ENCODE measurements around the gene ABCG5.

The ABCG5 gene

DNA sequence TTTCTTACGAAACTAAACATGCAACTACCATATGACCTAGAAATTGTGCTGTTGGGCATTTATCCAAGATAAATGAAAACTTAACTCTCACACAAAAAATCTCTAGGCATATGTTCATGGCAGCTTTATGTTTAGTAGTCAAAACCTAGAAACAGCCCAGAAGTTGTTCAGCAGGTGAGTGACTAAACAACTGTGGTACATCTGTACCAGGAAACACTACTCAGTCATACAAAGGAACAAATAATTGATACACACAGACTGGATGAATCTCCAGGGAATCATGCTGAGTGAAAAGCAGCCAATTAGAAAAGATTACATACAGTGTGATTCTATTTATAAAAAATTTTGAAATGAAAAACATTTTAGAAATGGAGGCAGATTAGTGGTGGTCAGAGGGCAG lies 35.5 kb downstream of the ABCG5 start:
- no peak for DNase-seq

GRCh38 chr2:43802135-43802534 lies 36.5 kb downstream of the ABCG5 start:
- DNase-seq, result no peak

DNA sequence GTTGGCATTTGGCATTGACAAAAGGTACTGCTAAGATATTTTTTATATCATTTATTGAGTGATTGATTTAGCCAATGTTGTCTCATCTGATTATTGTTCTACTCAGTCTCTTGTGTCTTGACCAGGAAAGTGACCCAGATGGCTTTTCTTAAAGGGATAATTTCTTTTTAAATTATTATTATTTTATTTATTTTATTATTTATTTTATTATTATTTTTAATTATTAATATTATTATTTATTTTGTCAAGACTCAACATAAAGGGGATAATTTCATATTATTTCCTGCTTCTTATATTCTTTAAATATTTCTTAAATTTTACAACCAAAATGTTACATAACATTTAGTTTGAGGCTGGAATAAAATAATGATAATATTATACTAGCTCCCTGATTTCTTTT lies 37.7 kb downstream of the ABCG5 start:
- DNase-seq, result no peak

- no peak for DNase-seq
Observed at GRCh38 chr2:43798300-43798699, 40.3 kb downstream of the ABCG5 start.

DNA sequence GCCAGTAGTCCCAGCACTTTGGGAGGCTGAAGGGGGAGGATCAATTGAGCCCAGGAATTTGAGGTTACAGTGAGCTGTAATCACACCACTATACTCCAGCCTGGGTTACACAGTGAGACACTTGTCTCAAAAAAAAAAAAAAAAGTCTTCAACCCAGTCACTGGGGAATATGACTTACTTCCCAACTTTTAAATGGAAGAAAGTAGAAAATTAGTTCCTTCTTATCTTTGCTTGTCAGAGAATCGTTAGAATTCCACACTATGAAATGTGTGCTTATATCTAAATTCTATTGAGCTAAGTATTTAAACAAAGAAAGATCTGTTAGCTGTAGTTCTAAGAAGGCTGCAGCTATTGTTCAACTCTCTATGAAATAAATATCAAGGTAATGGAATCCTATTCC lies 42.4 kb downstream of the ABCG5 start:
- no peak for DNase-seq

DNA sequence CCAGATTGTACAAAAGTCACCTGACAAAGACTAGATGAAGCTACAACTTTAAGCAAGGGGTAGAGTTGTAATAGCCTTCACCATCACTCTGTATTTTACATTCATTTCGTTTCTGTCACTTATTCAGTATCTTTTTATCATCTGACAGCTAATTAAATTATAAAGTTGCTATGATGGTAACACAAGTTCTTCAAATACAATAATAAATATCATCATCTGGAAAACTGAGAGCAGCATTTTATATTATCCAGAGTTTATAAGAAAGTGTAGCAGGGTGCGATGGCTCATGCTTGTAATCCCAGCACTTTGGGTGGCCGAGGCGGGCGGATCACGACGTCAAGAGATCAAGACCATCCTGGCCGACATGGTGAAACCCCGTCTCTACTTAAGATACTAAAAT lies 43.7 kb downstream of the ABCG5 start:
- no peak for DNase-seq

- DNase-seq, result no peak
Observed at GRCh38 chr2:43792653-43793052, 46.0 kb downstream of the ABCG5 start.

GRCh38 chr2:43791035-43791765 lies 47.4 kb downstream of the ABCG5 start:
- no peak for DNase-seq

DNA sequence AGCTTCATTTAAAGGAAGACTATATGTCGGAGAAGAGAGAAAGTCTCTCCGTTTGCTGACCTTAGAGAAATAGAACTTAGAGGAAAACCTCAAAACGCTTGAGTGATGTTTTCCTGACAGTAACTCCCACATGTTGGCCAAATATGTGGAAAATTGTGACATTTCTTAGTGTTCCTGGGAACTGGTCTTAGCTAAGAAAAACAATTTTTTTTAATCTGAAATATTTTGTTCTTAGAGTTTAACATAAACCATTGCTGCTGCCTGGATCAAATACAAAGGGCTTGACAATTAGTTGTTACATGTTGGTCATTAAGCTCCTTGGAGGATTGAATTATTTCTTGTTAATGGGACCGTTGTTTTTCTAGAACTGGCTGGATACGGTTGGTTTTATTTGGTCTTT lies 48.5 kb downstream of the ABCG5 start:
- DNase-seq, result no peak

- no peak for DNase-seq
Observed at GRCh38 chr2:43788646-43789045, 50.0 kb downstream of the ABCG5 start.

GRCh38 chr2:43787895-43788294 lies 50.7 kb downstream of the ABCG5 start:
- DNase-seq, result no peak

DNA sequence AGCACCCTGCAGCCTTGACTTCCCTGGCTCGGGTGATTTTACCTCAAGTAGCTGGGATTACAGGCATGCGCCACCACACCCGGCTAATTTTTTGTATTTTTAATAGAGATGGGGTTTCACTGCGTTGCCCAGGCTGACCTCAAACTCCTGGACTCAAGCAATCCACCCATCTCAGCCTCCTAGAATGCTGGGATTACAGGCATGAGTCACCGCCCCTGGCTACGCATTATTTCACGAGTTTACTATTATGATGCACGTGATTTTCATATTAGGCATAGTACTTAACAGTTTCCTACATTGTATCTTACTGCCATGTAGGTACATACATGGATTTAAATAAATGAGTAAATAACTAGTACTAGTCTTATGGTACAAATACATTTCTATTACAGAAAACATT lies 60.4 kb downstream of the ABCG5 start:
- no peak for DNase-seq

GRCh38 chr2:43777306-43777926 lies 61.2 kb downstream of the ABCG5 start:
- DNase-seq, result no peak

- no peak for DNase-seq
Observed at GRCh38 chr2:43776324-43776723, 62.3 kb downstream of the ABCG5 start.

DNA sequence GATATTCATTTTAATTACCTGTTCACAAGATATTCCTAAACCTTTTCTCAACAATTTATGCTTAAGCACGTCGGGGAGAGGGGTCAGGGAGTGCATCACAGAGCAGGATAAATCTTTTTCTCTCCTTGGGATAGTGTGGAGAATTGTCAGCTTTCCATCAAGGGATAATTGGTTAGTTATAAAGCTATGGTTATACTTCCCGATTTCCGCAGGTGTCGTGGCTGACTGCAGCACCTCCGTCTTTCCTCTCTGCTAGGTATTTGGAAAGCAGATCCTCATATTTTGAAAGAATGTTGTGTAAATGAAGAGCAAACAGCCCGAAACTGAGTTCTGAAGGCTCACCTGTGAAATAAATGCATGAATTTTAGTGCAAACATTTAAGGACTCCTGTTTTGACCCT lies 64.0 kb downstream of the ABCG5 start:
- DNase-seq, result no peak

DNA sequence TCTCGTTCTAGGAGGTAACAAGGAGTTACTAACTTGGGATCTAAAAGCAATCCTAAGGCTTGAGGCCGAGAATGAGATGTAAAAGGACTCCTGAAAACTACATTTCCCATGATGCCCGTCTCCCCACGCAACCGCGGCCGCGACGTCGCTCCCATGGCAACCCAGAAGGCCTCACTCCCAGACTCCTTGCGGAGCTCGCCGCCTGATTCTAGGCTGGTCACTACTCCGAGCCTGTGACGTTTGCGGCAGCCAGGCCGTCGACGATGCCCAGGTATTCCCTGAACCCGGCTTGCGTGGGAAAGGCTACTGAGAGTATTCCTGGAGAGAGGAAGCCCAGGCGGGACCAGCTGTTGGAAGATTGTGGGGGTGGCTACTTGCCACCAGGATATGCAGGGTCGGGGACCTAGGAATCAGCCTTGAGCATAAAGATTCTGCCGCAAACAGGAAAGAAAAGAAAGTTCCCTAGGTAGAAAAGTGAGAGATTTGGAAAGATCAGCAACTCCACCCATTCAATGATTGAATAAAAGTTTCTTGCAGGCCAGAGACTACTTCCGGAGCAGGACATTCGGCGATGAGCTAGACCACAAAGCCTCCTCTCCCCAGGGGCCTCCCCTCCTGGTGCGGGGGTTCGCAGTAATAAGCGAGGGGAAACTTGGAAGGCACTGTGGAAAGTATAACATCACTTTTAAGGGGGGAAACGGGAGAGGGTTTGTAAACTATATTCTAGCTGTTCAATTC lies 64.6 kb downstream of the ABCG5 start, which contains the start of gene DYNC2LI1:
Gene DYNC2LI1, plus strand, starts transcription at position 164 of the 738 bp plus-strand sequence. Its CDS starts 100 bp downstream, at position 264.
- peak; percentile 87 for DNase-seq

DNA sequence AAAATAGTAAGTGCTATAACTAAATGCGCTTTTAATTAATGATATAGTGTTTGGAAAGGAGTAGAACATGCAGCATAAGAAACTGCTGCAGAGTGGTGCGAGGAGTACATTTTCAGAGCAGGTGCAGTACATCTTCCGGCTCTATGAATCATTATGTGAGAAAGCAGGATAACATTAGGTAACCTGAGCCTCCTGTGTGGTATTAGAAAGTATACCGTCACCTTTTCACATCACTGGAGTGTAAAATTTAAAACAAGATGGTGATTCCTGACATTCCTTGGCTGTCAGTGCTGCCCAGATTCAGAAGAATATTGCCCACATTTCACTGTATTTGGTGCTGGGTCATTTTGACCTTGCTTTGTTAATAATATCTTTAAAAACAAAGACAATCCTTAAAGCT lies 72.6 kb downstream of the ABCG5 start:
- DNase-seq, result no peak

DNA sequence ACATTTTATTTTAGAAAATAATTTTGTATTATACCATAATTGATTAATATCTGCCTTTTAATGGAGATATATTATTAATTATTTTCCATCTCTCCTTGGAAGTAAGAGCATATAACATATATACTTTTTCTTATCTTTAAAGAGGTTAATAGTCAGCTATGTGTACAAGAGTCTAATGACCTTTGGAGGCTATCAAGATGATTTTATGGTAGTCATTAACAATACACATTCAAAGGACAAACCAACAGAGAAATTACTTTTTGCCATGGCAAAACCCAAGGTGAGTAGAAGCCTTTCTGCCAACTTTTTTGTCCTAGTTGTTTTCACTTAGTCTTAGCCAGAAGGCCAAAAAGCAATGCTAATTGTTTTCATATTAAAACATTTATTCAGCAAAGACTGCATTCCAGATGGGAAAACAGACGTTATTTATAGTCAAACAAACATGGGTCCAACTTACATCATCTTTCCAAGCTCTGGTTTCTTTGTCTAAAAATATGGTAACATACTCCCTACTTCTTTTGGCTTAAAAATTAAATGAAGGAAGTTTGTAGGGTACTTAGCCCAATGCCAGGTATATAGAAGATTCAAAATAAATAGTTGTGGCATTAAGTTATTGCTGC lies 74.4 kb downstream of the ABCG5 start:
- DNase-seq, result no peak

- DNase-seq, result no peak
Observed at GRCh38 chr2:43763091-43763490, 75.5 kb downstream of the ABCG5 start.

Data from HCEC 1CT (cell line).